ENCODE data around the gene ANKS1A. TPM values are rescaled to one million over a fixed set of nuclear protein-coding genes. Genes with fewer than 3 reads are reported as not detected.

ANKS1A gene
- total RNA-seq, 1 experiment from 2014 or later: 26.5 TPM

- no peaks in the 10 kb centered on the region for H3K27me3 Mint-ChIP-seq (ENCODE audit: low read depth)
- Histone ChIP-seq H2AFZ (ENCODE audit: low read length) (no peak overlapping the region), H2BK120ac (ENCODE audit: low read depth, low read length, poor library complexity, severe bottlenecking) (no peak overlapping the region), H2AK5ac (ENCODE audit: insufficient read length, low read length) (no peak overlapping the region), H3K18ac (ENCODE audit: insufficient read length, low read depth, low read length) (no peak overlapping the region), H4K5ac (ENCODE audit: insufficient read length, low read depth, low read length) (no peak overlapping the region), H3K9me3 (ENCODE audit: control insufficient read depth, low read depth, low read length) (no peaks in the 10 kb centered on the region), H3K14ac (ENCODE audit: insufficient read depth, low read length) (no peak overlapping the region), H3K4me1 (ENCODE audit: insufficient read depth, low read length) (no peaks in the 10 kb centered on the region; the same call in 1 of the 2 replicates), H3K4ac (ENCODE audit: low read depth, low read length) (no peak overlapping the region), H3K79me1 (ENCODE audit: insufficient read depth, low read depth, low read length, poor library complexity, severe bottlenecking) (no peaks in the 10 kb centered on the region), H3K23ac (ENCODE audit: insufficient read length, low read depth, low read length) (no peak overlapping the region), H2BK20ac (ENCODE audit: low read depth, low read length, poor library complexity, severe bottlenecking) (no peak overlapping the region), H3K9ac (ENCODE audit: extremely low read depth, insufficient read length, low read length) (no peak overlapping the region), H4K8ac (replicated peaks; ENCODE audit: insufficient read length, low read depth, low read length) (no peak overlapping the region), H2BK15ac (ENCODE audit: low read depth, low read length) (no peak overlapping the region), H3K79me2 (ENCODE audit: insufficient read depth, low read length) (no peaks in the 10 kb centered on the region), H3K27me3 (ENCODE audit: insufficient read depth, low read length) (no peaks in the 10 kb centered on the region), H3T11ph (ENCODE audit: low read length) (no peak overlapping the region), H4K91ac (ENCODE audit: insufficient read length, low read depth, low read length) (no peak overlapping the region), H3K23me2 (ENCODE audit: insufficient read length, low read depth, low read length, poor library complexity, severe bottlenecking) (no peaks in the 10 kb centered on the region), H3K56ac (ENCODE audit: insufficient read length, low read depth, low read length) (no peak overlapping the region), H2BK5ac (ENCODE audit: insufficient read length, low read length) (no peak overlapping the region), H2BK12ac (ENCODE audit: insufficient read length, low read depth, low read length) (no peak overlapping the region), H3K27ac (ENCODE audit: insufficient read length, low read depth, low read length) (no peak overlapping the region), H3K4me2 (ENCODE audit: insufficient read depth, insufficient read length, low read length) (no peak overlapping the region), H4K20me1 (ENCODE audit: control insufficient read depth, insufficient read depth, insufficient read length) (no peaks in the 10 kb centered on the region)
- WGBS (ENCODE audit: extremely low coverage, insufficient read length, low lambda C conversion rate): no CpG with 5 or more reads among the region's 9 CpGs
- H3K27ac Mint-ChIP-seq: peak overlapping the region in 2 of 3 experiments; percentile 62 to 79; a peak in 2 of 7 replicates
- H3K4me1 Mint-ChIP-seq: peaks cover 17 to 43% of the 10 kb centered on the region in 2 experiments
- TF ChIP-seq CTCF (conservative IDR thresholded peaks at IDR 0.05): no peak
- no peak for DNase-seq
- no peak overlapping the region for H3K4me3 Mint-ChIP-seq
- H3K9me3 Mint-ChIP-seq: no peaks in the 10 kb centered on the region; a peak in 1 of 5 replicates
- H3K36me3 Mint-ChIP-seq (ENCODE audit: insufficient read depth in 1 of 3, low read depth in 3 of 3): peaks cover 7 to 19% (median 8%) of the 10 kb centered on the region in 3 experiments; a peak in 6 of 7 replicates
Observed at GRCh38 chr6:35065441-35065800, 176.4 kb downstream of the ANKS1A start.

All from H9 (cell line).